Kidney epithelial cell (primary cell): ENCODE data around the gene ZFP90. TPM values are rescaled to one million over a fixed set of nuclear protein-coding genes. Genes with fewer than 3 reads are reported as not detected.

Source experiments
- DNase-seq: peaks from one replicate; pipeline ENCODE4 v3.0.0-alpha.2; 2010; ENCODE audit warnings: low read depth
- H3K27me3 ChIP-seq: 2 replicates; pipeline ENCODE4 v1.6.0; 2011; ENCODE audit warnings: low read length; ENCODE audit not compliant: control insufficient read depth, insufficient read depth
- H3K36me3 ChIP-seq: 2 replicates; pipeline ENCODE4 v1.5.1; 2011; ENCODE audit warnings: low read length; ENCODE audit not compliant: control insufficient read depth, insufficient read depth
- H3K4me3 ChIP-seq: 2 replicates; pipeline ENCODE4 v1.5.1; 2011; ENCODE audit warnings: low read depth, mild to moderate bottlenecking, control low read depth, low read length
- CTCF ChIP-seq: IDR thresholded peaks from 2 replicates; pipeline ENCODE4 v1.5.1; 2011; ENCODE audit warnings: mild to moderate bottlenecking, moderate library complexity, low read length, control low read depth, inconsistent platforms; ENCODE audit not compliant: insufficient read depth, poor library complexity, severe bottlenecking
- total RNA-seq: library from RNA; depleted of rRNA; stranded (reverse); fragments of >200 nt; gene quantifications from 2 replicates; pipeline ENCODE4 v1.2.3, GENCODE V29; 2015

The ZFP90 gene
- total RNA-seq, 1 donor from 2014 or later, result 57.7 TPM

- no peak for DNase-seq
- no peak overlapping the region for H3K4me3 ChIP-seq
- no peak for TF ChIP-seq CTCF
- H3K36me3 ChIP-seq, result no peaks in the 10 kb centered on the region
- H3K27me3 ChIP-seq, result peaks cover 19% of the 10 kb centered on the region
Measured at GRCh38 chr16:68510775-68511174, 28.3 kb upstream of the ZFP90 start.

- Histone ChIP-seq H3K36me3 (no peaks in the 10 kb centered on the region), H3K4me3 (no peak overlapping the region), H3K27me3 (peaks cover 14% of the 10 kb centered on the region)
- no peak for DNase-seq
- TF ChIP-seq CTCF, result no peak
Measured at GRCh38 chr16:68512183-68512582, 26.9 kb upstream of the ZFP90 start.

GRCh38 chr16:68512742-68513141, 26.3 kb upstream of the ZFP90 start:
- Histone ChIP-seq H3K4me3 (no peak overlapping the region), H3K27me3 (peaks cover 14% of the 10 kb centered on the region), H3K36me3 (no peaks in the 10 kb centered on the region)
- no peak for DNase-seq
- TF ChIP-seq CTCF, result no peak

GRCh38 chr16:68514511-68514910, 24.6 kb upstream of the ZFP90 start:
- Histone ChIP-seq H3K4me3 (no peak overlapping the region), H3K27me3 (peaks cover 7% of the 10 kb centered on the region), H3K36me3 (no peaks in the 10 kb centered on the region)
- DNase-seq, result no peak
- no peak for TF ChIP-seq CTCF

GRCh38 chr16:68517606-68518166, 21.4 kb upstream of the ZFP90 start:
- Histone ChIP-seq H3K4me3 (no peak overlapping the region), H3K27me3 (no peaks in the 10 kb centered on the region), H3K36me3 (no peaks in the 10 kb centered on the region)
- DNase-seq, result no peak
- TF ChIP-seq CTCF, result no peak

- no peaks in the 10 kb centered on the region for H3K27me3 ChIP-seq
- no peaks in the 10 kb centered on the region for H3K36me3 ChIP-seq
- DNase-seq, result no peak
- H3K4me3 ChIP-seq, result no peak overlapping the region
- TF ChIP-seq CTCF, result no peak
Measured at GRCh38 chr16:68519225-68519745, 19.8 kb upstream of the ZFP90 start.
